Stimulated activated CD8-positive, alpha-beta memory T cell treated with anti-CD3 and anti-CD28 coated beads, Interleukin-4, amount 100 ng/mL, for 24 hours (primary cell): ENCODE measurements around the gene CHAC1.
A peak's percentile ranks its signal among the peaks of the same experiment; 100 is the strongest.

Source experiments
- DNase-seq: peaks from one replicate; pipeline ENCODE4 v3.0.0-alpha.2; 2020; ENCODE audit warnings: low read depth

CHAC1 gene, protein sequence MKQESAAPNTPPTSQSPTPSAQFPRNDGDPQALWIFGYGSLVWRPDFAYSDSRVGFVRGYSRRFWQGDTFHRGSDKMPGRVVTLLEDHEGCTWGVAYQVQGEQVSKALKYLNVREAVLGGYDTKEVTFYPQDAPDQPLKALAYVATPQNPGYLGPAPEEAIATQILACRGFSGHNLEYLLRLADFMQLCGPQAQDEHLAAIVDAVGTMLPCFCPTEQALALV

DNA sequence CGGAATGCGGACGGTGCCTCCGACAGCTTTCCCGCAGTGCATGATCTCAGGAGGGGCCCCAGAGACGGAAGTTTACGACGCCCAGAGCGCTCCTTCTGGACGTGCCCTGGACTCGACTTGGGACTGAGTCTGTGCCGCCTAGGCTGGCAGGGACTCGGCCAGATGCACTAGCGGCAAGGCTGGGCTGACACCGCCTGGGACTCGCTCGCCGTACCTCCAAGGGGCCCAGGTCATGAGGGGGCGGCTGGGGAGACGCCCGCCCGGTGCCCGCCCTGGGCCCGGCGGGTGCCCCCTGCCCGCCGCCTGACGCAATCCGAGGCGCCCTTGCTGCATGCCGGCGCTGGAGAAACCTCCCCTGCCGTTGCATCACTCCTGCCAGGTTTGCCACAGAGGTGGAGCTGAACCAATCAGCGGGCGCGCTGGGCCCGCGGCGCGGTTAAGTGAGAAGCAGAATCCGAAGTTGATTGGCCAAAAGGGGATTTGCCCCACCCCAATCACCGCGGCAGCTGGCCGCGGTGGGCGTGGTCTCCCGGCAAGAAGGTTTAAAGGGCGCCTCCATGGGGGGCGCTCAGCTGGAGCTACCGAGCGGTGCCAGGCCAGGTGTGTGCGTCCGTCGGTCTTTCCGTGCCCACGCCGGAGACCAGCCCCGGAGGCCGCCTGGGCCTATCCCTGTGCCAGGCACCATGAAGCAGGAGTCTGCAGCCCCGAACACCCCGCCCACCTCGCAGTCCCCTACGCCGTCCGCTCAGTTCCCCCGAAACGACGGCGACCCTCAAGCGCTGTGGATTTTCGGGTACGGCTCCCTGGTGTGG lies at the start of gene CHAC1:
Gene CHAC1 (plus strand): TSS at position 571 of the 812 bp plus-strand sequence. CDS start 113 bp downstream, at position 684.
- peak; percentile 93 for DNase-seq

GRCh38 chr15:40904552-40905201 lies 48.6 kb upstream of the CHAC1 start:
- DNase-seq: no peak

GRCh38 chr15:40906091-40906990 lies 46.9 kb upstream of the CHAC1 start:
- peak; percentile 72 for DNase-seq

- no peak for DNase-seq
Measured at GRCh38 chr15:40906991-40907802, 46.1 kb upstream of the CHAC1 start.

GRCh38 chr15:40908095-40908494 lies 45.2 kb upstream of the CHAC1 start:
- DNase-seq: no peak

DNA sequence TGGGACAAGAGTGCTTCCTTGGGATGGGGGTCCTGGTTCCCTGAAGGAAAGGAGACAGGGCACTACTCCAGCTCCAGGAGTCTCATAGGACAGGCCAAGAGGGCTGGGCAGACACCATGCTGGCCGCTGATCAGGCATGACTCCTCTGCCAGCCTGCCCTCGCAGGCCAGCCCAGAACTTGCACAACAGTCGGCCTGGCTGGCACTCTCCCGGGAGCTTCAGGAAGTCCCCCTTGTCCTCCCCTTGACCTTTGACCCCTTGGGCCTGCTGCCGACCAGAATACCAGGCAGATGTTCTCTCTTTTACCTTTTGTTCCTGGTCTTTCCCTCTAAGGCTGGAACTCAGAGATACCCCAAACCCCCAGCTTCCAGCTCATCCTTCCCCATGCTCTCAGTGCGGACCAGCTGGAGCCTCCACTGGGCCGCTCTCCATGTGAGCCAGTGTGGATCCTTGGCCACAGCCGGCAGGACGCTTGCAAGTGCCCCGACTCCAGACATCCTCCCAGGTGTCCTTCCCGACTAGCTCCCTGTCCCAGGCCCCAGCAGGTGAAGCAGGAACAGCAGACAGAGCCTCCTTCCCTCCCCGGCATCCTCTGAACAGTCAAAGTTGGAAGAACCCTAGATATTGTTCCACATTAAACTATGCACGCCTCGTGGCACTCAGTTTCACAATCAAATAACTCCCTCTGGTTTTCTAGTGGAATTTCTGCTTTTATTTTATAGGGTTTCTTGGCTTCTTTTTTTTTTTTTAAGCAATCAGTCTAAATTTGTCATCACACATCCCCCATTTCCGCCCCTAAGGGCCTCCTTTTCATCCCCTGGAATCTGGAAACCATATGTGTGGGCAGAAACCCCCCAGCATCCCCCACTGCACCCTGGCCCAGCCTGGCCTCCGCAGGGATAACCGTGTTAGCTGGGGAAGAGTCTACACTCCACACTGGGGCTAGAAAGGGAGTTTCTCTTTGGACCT lies 43.3 kb upstream of the CHAC1 start:
- no peak for DNase-seq

DNA sequence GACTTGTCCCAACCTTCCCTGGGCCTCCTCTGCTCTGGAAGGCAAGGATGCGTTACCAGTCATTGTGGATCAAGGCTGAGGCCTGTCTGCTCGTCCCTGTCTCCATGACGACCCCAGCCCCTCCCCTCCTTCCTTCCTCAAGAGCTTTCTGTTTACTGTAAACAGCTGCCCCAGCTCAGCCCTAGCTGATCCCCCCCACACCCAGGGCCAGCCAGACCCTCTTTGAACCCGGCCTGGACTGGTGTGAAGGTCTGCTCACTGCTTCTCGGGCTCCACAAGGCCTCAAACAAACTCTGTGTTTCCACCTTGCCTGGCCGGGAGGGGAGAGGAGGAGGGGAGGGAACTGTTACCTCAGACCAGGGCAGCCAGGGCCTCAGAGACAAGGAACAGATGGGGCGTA lies 42.1 kb upstream of the CHAC1 start:
- DNase-seq: no peak

DNA sequence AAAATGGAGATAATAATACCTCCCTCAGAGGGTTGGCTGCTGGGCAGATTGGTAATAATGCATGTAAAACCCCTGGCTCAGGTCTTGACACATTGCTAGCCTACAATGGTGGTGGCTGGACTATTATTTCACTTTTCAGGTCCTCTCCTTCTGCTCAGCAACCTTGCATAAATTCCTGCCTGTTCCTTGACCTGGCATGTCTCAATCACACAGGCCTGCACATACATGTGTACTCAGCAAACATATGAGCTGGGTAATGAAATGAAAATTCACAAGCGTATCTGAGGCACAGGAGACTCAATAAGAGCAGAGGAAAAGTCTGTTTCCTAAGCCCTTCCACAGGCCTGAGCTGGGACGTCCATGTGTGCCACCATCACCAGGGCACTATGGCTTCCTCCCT lies 41.6 kb upstream of the CHAC1 start:
- DNase-seq: no peak

GRCh38 chr15:40912478-40912877 lies 40.8 kb upstream of the CHAC1 start:
- DNase-seq: no peak

- no peak for DNase-seq
Measured at GRCh38 chr15:40914013-40914412, 39.3 kb upstream of the CHAC1 start.

GRCh38 chr15:40914486-40914885 lies 38.8 kb upstream of the CHAC1 start:
- DNase-seq: no peak

- no peak for DNase-seq
Measured at GRCh38 chr15:40915116-40915661, 38.1 kb upstream of the CHAC1 start.

DNA sequence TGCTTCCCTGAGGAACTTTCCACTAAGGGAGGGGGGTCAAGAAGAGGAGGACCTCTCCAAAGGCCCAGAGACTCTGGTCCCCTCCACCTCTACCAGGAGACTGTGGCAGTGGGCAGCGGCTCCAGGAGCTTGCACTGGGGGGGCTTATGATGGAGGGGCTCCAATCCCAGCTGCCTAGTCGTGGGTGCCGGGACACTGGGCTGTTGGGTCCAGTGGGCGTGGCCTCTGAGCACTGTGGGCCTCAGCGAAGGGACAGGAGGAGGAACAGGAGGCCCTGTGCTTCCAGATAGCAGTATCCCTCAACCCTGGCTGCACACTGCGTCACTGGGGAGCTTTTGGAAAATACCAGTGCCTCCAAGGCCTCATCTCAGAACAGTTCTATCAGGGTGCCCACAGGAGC lies 37.6 kb upstream of the CHAC1 start:
- no peak for DNase-seq

DNA sequence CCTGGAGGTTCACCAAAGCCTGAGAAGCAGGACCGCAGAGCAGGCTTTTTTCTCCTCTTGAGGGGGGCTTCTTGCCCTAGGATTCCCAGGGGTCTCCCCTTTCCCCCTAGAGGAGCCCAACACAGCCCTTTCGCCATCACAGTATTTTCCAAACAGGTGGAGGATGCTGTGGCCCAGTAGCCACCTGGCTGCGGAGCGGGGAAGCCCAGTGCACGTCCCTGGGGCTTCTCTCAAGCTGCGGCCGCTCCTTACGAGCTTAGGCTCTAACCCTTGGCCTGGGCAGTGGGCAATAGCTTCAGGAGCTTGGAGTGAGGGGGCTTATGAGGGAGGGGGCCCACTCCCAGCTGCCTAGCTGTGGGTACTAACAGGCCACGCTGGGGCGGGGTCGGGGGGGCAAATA lies 35.7 kb upstream of the CHAC1 start:
- DNase-seq: no peak

GRCh38 chr15:40918146-40918798 lies 35.0 kb upstream of the CHAC1 start:
- DNase-seq: no peak

DNA sequence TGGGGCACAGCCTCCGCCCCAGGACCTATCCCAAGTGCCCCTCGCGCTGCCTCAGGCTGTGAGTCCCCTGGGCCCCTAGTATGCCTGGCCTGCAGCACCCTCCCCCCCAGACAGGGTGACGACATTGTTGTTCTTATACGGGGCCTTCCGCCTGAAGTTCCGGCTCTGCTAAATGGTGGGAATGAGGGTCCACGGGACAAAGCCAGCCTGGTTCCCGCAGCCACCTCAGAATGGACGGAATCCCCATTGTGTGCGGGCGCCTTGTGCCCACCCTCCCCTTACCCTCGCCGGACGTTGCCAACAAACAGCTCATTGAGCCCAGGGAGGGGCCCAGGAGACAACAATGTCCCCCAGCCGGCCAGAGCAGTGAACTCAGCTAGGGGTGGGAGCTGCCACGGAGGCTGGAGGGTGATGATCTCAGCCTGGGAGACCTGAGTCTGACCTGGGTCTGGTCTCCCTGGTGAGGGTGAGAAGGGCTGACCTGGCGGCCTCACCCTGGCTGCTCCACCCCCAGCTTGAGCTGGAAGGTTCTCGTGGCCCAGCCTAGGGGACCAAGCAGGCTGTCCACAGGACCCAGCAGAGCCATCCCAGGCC lies 34.4 kb upstream of the CHAC1 start:
- DNase-seq: no peak

- DNase-seq: no peak
Measured at GRCh38 chr15:40921949-40922607, 31.2 kb upstream of the CHAC1 start.

GRCh38 chr15:40922608-40923005 lies 30.7 kb upstream of the CHAC1 start:
- DNase-seq: no peak
